ENCODE measurements around the gene PNPLA3.

GRCh38 chr22:43951391-43951790 is 27.8 kb downstream of the PNPLA3 start:
- TF ChIP-seq CTCF (IDR thresholded peaks at IDR 0.05), result no peak
- TF ChIP-seq POLR2AphosphoS5 (IDR thresholded peaks at IDR 0.05), result no peak
